HepG2 (cell line): ENCODE data around the gene VPS11. TPM values are rescaled to one million over a fixed set of nuclear protein-coding genes. Genes with fewer than 3 reads are reported as not detected.

Source experiments
- ATM ChIP-seq: fragments of 450-650 bp; IDR thresholded peaks from 2 replicates; pipeline ENCODE4 v1.7.1; 2017; ENCODE audit warnings: mild to moderate bottlenecking, borderline replicate concordance
- CHD2 ChIP-seq: IDR thresholded peaks from 2 replicates; pipeline ENCODE4 v1.6.1; 2011; ENCODE audit warnings: low read depth, low read length, improper control_type of control experiment
- NBN ChIP-seq: fragments of 450-650 bp; conservative IDR thresholded peaks from 2 replicates; pipeline ENCODE4 v1.6.1; 2017
- SIX4 ChIP-seq: sonication (generic); formaldehyde crosslinking; IDR thresholded peaks from 2 replicates; pipeline ENCODE4 v1.4.0; 2020; ENCODE audit warnings: missing genetic modification reagents
- TEAD3 ChIP-seq: optimal IDR thresholded peaks from 2 replicates; pipeline ENCODE3; 2016; ENCODE audit warnings: borderline replicate concordance
- ZBTB42 ChIP-seq: sonication (generic); formaldehyde crosslinking; IDR thresholded peaks from 2 replicates; pipeline ENCODE4 v1.5.0; 2020; ENCODE audit warnings: mild to moderate bottlenecking, missing genetic modification reagents
- ZFP41 ChIP-seq: sonication (generic); formaldehyde crosslinking; IDR thresholded peaks from 2 replicates; pipeline ENCODE4 v1.4.0; 2020; ENCODE audit warnings: mild to moderate bottlenecking, missing genetic modification reagents, borderline replicate concordance
- ZNF142 ChIP-seq: sonication (generic); formaldehyde crosslinking; IDR thresholded peaks from 2 replicates; pipeline ENCODE4 v1.4.0; 2020; ENCODE audit warnings: missing genetic modification reagents
- ZNF280B ChIP-seq: sonication (generic); formaldehyde crosslinking; IDR thresholded peaks from 2 replicates; pipeline ENCODE4 v1.5.0; 2020; ENCODE audit warnings: missing genetic modification reagents, mild to moderate bottlenecking, borderline replicate concordance
- ZNF670 ChIP-seq: sonication (generic); formaldehyde crosslinking; IDR thresholded peaks from 2 replicates; pipeline ENCODE4 v1.8.0; 2022; ENCODE audit warnings: mild to moderate bottlenecking, missing genetic modification reagents, borderline replicate concordance
- ZNF768 ChIP-seq: sonication (generic); formaldehyde crosslinking; IDR thresholded peaks from 2 replicates; pipeline ENCODE4 v1.4.0; 2020; ENCODE audit warnings: missing genetic modification reagents
- polyA plus RNA-seq, 8 experiments: library from polyadenylated mRNA; depleted of rRNA in 3 of 8; stranded (reverse) in 7 of 8; unstranded in 1 of 8; fragments of >200 nt; fragmentation: Illumina TruSeq in 4 of 8; extraction: Trizol in 4 of 8; gene quantifications; 2 replicates each; pipeline versions ENCODE4 v1.2.1 to v1.2.3, GENCODE V29; 2011 to 2016; ENCODE audit warnings: low read depth in 4 of 8, missing spikeins in 1 of 8, mixed read lengths in 1 of 8; ENCODE audit not compliant: insufficient read depth in 1 of 8
- total RNA-seq, 5 experiments: library from RNA; depleted of rRNA; stranded (reverse); fragments of >200 nt; fragmentation: Illumina TruSeq; extraction: Trizol; gene quantifications; 2 replicates each; pipeline ENCODE4 v1.2.3, GENCODE V29; 2016; ENCODE audit warnings: low read depth in 1 of 5
- TF ChIP-seq, protein P1 (sequence below): IDR thresholded peaks from 2 replicates; pipeline ENCODE4 v1.6.1; 2016; ENCODE audit warnings: low read depth, missing genetic modification reagents, missing compliant biosample characterization
- TF ChIP-seq, protein P2 (sequence below): IDR thresholded peaks from 2 replicates; pipeline ENCODE4 v1.6.1; 2018; ENCODE audit warnings: missing genetic modification reagents, mild to moderate bottlenecking, missing compliant biosample characterization

VPS11 gene
- total and polyA plus RNA-seq, 2 of the 13 experiments (the other 11 are each of a cell fraction or from before 2014, with no cell fraction given), result 13.7 to 21.6 TPM

GRCh38 chr11:119067371-119068222 lies at the start of gene VPS11 (continued):
- TF ChIP-seq ZNF280B (CRISPR knock-in tag) (no peak), SIX4 (no peak), ATM (no peak), NBN (no peak), ZBTB42 (CRISPR knock-in tag) (no peak), TEAD3 (CRISPR knock-in tag) (peak; percentile 37), ZFP41 (no peak), CHD2 (no peak), ZNF142 (no peak; the same call in 1 of the 2 replicates), ZNF670 (CRISPR knock-in tag) (no peak), ZNF768 (CRISPR knock-in tag) (peak; percentile 46; the same call in 1 of the 2 replicates)
- TF ChIP-seq, protein P1, sequence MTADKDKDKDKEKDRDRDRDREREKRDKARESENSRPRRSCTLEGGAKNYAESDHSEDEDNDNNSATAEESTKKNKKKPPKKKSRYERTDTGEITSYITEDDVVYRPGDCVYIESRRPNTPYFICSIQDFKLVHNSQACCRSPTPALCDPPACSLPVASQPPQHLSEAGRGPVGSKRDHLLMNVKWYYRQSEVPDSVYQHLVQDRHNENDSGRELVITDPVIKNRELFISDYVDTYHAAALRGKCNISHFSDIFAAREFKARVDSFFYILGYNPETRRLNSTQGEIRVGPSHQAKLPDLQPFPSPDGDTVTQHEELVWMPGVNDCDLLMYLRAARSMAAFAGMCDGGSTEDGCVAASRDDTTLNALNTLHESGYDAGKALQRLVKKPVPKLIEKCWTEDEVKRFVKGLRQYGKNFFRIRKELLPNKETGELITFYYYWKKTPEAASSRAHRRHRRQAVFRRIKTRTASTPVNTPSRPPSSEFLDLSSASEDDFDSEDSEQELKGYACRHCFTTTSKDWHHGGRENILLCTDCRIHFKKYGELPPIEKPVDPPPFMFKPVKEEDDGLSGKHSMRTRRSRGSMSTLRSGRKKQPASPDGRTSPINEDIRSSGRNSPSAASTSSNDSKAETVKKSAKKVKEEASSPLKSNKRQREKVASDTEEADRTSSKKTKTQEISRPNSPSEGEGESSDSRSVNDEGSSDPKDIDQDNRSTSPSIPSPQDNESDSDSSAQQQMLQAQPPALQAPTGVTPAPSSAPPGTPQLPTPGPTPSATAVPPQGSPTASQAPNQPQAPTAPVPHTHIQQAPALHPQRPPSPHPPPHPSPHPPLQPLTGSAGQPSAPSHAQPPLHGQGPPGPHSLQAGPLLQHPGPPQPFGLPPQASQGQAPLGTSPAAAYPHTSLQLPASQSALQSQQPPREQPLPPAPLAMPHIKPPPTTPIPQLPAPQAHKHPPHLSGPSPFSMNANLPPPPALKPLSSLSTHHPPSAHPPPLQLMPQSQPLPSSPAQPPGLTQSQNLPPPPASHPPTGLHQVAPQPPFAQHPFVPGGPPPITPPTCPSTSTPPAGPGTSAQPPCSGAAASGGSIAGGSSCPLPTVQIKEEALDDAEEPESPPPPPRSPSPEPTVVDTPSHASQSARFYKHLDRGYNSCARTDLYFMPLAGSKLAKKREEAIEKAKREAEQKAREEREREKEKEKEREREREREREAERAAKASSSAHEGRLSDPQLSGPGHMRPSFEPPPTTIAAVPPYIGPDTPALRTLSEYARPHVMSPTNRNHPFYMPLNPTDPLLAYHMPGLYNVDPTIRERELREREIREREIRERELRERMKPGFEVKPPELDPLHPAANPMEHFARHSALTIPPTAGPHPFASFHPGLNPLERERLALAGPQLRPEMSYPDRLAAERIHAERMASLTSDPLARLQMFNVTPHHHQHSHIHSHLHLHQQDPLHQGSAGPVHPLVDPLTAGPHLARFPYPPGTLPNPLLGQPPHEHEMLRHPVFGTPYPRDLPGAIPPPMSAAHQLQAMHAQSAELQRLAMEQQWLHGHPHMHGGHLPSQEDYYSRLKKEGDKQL (CRISPR knock-in tag), result 0 out of 2 replicates have a peak, but pooled peaks have one; percentile 39
- TF ChIP-seq, protein P2, sequence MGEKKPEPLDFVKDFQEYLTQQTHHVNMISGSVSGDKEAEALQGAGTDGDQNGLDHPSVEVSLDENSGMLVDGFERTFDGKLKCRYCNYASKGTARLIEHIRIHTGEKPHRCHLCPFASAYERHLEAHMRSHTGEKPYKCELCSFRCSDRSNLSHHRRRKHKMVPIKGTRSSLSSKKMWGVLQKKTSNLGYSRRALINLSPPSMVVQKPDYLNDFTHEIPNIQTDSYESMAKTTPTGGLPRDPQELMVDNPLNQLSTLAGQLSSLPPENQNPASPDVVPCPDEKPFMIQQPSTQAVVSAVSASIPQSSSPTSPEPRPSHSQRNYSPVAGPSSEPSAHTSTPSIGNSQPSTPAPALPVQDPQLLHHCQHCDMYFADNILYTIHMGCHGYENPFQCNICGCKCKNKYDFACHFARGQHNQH (CRISPR knock-in tag), result peak; percentile 95
